Peyer's patch (tissue), 4 donors: ENCODE measurements around the gene HECTD4.

ENCODE experiments used
- POLR2A ChIP-seq, 2 donors: fragments of 450-650 bp; IDR thresholded peaks; one replicate each; pipeline ENCODE4 v1.5.1; 2017; ENCODE audit warnings: antibody characterized with exemption in 2 of 2, mild to moderate bottlenecking in 2 of 2, moderate library complexity in 2 of 2
- TF ChIP-seq, protein P1 (sequence below), 6 experiments: fragments of 450-650 bp in 4 of 6; fragments of 200-600 bp in 2 of 6; sonication (generic) in 1 of 6; IDR thresholded peaks; one replicate each; pipeline ENCODE4 v1.5.1; 2017 to 2019; ENCODE audit warnings: antibody characterized with exemption in 6 of 6, mild to moderate bottlenecking in 3 of 6, moderate library complexity in 1 of 6

DNA sequence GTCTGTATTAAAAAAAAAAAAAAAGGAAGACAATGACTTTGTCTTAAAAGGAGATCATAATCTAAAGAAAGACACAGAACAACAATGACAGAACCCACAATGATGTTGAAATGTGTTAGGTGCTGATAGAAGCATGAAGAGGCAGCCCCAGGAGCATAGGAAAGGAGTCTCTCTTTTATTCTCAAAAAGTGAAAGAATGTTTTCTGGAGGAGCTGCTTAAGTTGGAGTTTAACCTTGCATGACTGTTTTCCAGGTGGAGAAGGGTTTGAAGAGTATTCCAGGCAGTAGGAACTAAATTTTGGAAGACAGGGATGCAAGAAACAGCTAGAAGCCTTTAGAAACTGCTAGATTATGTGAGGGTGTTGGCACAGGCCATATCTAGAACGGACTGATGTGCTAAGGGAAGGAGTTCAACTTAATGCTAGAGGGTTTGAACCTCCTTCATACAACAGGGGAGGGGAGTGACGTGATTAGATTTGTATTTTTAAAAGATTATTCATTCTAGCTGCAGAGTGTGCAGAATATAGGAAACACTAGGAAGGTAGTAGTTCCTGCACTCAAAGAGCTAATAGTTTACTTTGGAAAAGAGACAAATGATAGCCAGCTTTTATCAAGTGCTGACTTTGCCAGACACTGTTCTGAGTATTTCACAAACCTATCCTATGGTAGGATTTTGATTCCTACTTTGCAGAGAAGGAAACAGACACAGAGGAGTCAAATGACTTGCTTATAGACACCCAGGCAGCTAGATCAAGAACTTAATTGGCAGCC is 31.8 kb upstream of the HECTD4 start:
- TF ChIP-seq, protein P1, sequence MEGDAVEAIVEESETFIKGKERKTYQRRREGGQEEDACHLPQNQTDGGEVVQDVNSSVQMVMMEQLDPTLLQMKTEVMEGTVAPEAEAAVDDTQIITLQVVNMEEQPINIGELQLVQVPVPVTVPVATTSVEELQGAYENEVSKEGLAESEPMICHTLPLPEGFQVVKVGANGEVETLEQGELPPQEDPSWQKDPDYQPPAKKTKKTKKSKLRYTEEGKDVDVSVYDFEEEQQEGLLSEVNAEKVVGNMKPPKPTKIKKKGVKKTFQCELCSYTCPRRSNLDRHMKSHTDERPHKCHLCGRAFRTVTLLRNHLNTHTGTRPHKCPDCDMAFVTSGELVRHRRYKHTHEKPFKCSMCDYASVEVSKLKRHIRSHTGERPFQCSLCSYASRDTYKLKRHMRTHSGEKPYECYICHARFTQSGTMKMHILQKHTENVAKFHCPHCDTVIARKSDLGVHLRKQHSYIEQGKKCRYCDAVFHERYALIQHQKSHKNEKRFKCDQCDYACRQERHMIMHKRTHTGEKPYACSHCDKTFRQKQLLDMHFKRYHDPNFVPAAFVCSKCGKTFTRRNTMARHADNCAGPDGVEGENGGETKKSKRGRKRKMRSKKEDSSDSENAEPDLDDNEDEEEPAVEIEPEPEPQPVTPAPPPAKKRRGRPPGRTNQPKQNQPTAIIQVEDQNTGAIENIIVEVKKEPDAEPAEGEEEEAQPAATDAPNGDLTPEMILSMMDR (IDR thresholded peaks at IDR 0.05) = no peak
- no peak for TF ChIP-seq POLR2A (IDR thresholded peaks at IDR 0.05)
